Measurements from ENCODE around the gene CCDC178.
"Not testable (repeated sequence)": the region's sequence is repeated elsewhere in the genome, so short reads cannot be mapped to it uniquely, and the experiment has no call there.

Gene CCDC178

GRCh38 chr18:33440060-33441043 lies at the start of gene CCDC178:
Gene CCDC178, minus strand, starts transcription at chr18:33440721. Its CDS starts 28,633 bp downstream, at chr18:33412088.
- DNase-seq = no peak

GRCh38 chr18:33483908-33484307 lies 43.4 kb upstream of the CCDC178 start:
- no peak for DNase-seq

- no peak for DNase-seq
Observed at GRCh38 chr18:33472509-33472908, 32.0 kb upstream of the CCDC178 start.

GRCh38 chr18:33470216-33470615 lies 29.7 kb upstream of the CCDC178 start:
- DNase-seq = no peak

- no peak for DNase-seq
Observed at GRCh38 chr18:33469699-33470098, 29.2 kb upstream of the CCDC178 start.

GRCh38 chr18:33467531-33467930 lies 27.0 kb upstream of the CCDC178 start:
- DNase-seq = no peak

GRCh38 chr18:33466822-33467221 lies 26.3 kb upstream of the CCDC178 start:
- DNase-seq = no peak

- DNase-seq = no peak
Observed at GRCh38 chr18:33460681-33461080, 20.2 kb upstream of the CCDC178 start.

GRCh38 chr18:33459612-33460011 lies 19.1 kb upstream of the CCDC178 start:
- no peak for DNase-seq

GRCh38 chr18:33446604-33447003 lies 6.1 kb upstream of the CCDC178 start:
- DNase-seq = no peak

- DNase-seq = no peak
Observed at GRCh38 chr18:33444709-33445108, 4.2 kb upstream of the CCDC178 start.

- DNase-seq = no peak
Observed at GRCh38 chr18:33432857-33433256, 7.7 kb downstream of the CCDC178 start.

GRCh38 chr18:33427549-33427948 lies 13.0 kb downstream of the CCDC178 start:
- DNase-seq = no peak

- no peak for DNase-seq
Observed at GRCh38 chr18:33424266-33424946, 16.1 kb downstream of the CCDC178 start.

- no peak for DNase-seq
Observed at GRCh38 chr18:33421225-33421624, 19.3 kb downstream of the CCDC178 start.

- no peak for DNase-seq
Observed at GRCh38 chr18:33404244-33404873, 36.2 kb downstream of the CCDC178 start.

- not testable (repeated sequence) for DNase-seq
Observed at GRCh38 chr18:33398939-33399338, 41.6 kb downstream of the CCDC178 start.

- DNase-seq = no peak
Observed at GRCh38 chr18:33375829-33376228, 64.7 kb downstream of the CCDC178 start.

GRCh38 chr18:33372442-33372841 lies 68.1 kb downstream of the CCDC178 start:
- no peak for DNase-seq

GRCh38 chr18:33369711-33370449 lies 70.6 kb downstream of the CCDC178 start:
- DNase-seq = no peak

- DNase-seq = no peak
Observed at GRCh38 chr18:33356735-33357134, 83.8 kb downstream of the CCDC178 start.

GRCh38 chr18:33355756-33356155 lies 84.8 kb downstream of the CCDC178 start:
- no peak for DNase-seq

GRCh38 chr18:33355263-33355662 lies 85.3 kb downstream of the CCDC178 start:
- DNase-seq = no peak
